Endothelial cell of umbilical vein (primary cell): ENCODE results near the gene PRPSAP1. TPM values are rescaled to one million over a fixed set of nuclear protein-coding genes. Genes with fewer than 3 reads are reported as not detected.
"Not testable (repeated sequence)": the region's sequence is repeated elsewhere in the genome, so short reads cannot be mapped to it uniquely, and the experiment has no call there.

ENCODE experiments used
- BruUV-seq: library from RNA; stranded (reverse); fragments of 400-500 nt; replicated peaks from 2 replicates; lab custom pipeline; 2021; lab: Mats Ljungman, UMichigan
- CTCF ChIA-PET: fragments of 300-600, 350-600 bp; sonication (Branson Sonifier 250); formaldehyde crosslinking; loops from one replicate; lab custom pipeline; 2021; ENCODE audit warnings: antibody characterized with exemption, inconsistent platforms; lab: Charles Lee
- POLR2A ChIA-PET: fragments of 300-600, 350-600 bp; sonication (Branson Sonifier 250); formaldehyde crosslinking; loops from one replicate; lab custom pipeline; 2021; ENCODE audit warnings: antibody characterized with exemption, inconsistent platforms; lab: Charles Lee
- DNase-seq: peaks from one replicate; pipeline ENCODE4 v3.0.0-alpha.2; 2011; ENCODE audit warnings: low read depth, low spot score
- FAIRE-seq: peaks from 2 replicates; lab custom pipeline; 2011; peaks lifted over from hg19 to GRCh38; lab: Jason Lieb, UNC
- H2AFZ ChIP-seq: 2 replicates; pipeline ENCODE4 v1.6.0; 2012; ENCODE audit warnings: low read depth, low read length, control low read depth, inconsistent platforms
- H3K27ac ChIP-seq: 2 replicates; pipeline ENCODE4 v1.5.1; 2011; ENCODE audit warnings: low read depth, mild to moderate bottlenecking, control low read depth, low read length, moderate library complexity; ENCODE audit not compliant: insufficient read depth
- H3K27me3 ChIP-seq, 2 experiments: 2 replicates each; pipeline versions ENCODE4 v1.6.0 to v1.6.1; 2011; ENCODE audit warnings: low read length in 2 of 2, mixed read lengths in 1 of 2; ENCODE audit not compliant: control insufficient read depth in 2 of 2, insufficient read depth in 2 of 2
- H3K36me3 ChIP-seq, 2 experiments: 2 replicates in 1 of 2; 3 replicates in 1 of 2; pipeline ENCODE4 v1.5.1; 2011; ENCODE audit warnings: low read length in 2 of 2, mild to moderate bottlenecking in 1 of 2, moderate library complexity in 1 of 2; ENCODE audit not compliant: control insufficient read depth in 2 of 2, insufficient read depth in 2 of 2; ENCODE audit errors: extremely low read depth in 1 of 2
- H3K4me1 ChIP-seq: 3 replicates; pipeline ENCODE4 v1.5.1; 2011; ENCODE audit warnings: mild to moderate bottlenecking, low read length; ENCODE audit not compliant: control insufficient read depth, insufficient read depth; ENCODE audit errors: extremely low read depth
- H3K4me2 ChIP-seq: 2 replicates; pipeline ENCODE4 v1.6.1; 2011; ENCODE audit warnings: low read length, control low read depth, mixed read lengths; ENCODE audit not compliant: insufficient read depth
- H3K4me3 ChIP-seq, 3 experiments: fragments of 200-600 bp in 1 of 3; sonication (generic), shearing (Covaris generic) in 1 of 3; replicated peaks in 1 of 3; 2 replicates each; pipeline ENCODE4 v1.5.1; 2011 to 2016; ENCODE audit warnings: control low read depth in 3 of 3, low read length in 3 of 3, mild to moderate bottlenecking in 2 of 3, inconsistent platforms in 1 of 3, low read depth in 1 of 3, moderate library complexity in 1 of 3; ENCODE audit not compliant: insufficient read depth in 1 of 3
- H3K79me2 ChIP-seq: 2 replicates; pipeline ENCODE4 v1.6.0; 2012; ENCODE audit warnings: low read length, inconsistent platforms; ENCODE audit not compliant: control insufficient read depth, insufficient read depth
- H3K9ac ChIP-seq: replicated peaks from 2 replicates; pipeline ENCODE3; 2011; ENCODE audit warnings: low read length, control low read depth; ENCODE audit not compliant: insufficient read depth; ENCODE audit errors: extremely low read depth
- H3K9me1 ChIP-seq: replicated peaks from 3 replicates; pipeline ENCODE4 v1.6.0; 2011; ENCODE audit warnings: mild to moderate bottlenecking, low read length; ENCODE audit not compliant: control insufficient read depth, insufficient read depth; ENCODE audit errors: extremely low read depth
- H3K9me3 ChIP-seq: replicated peaks from 2 replicates; pipeline ENCODE4 v1.5.1; 2012; ENCODE audit warnings: low read length, inconsistent platforms; ENCODE audit not compliant: control insufficient read depth, insufficient read depth
- H4K20me1 ChIP-seq: replicated peaks from 2 replicates; pipeline ENCODE3; 2011; ENCODE audit warnings: mild to moderate bottlenecking, low read length; ENCODE audit not compliant: control insufficient read depth, insufficient read depth; ENCODE audit errors: extremely low read depth
- CTCF ChIP-seq, 2 donors: IDR thresholded peaks; 1 replicate in 1 of 2; 2 replicates in 1 of 2; pipeline ENCODE4 v1.5.1; 2011; ENCODE audit warnings: low read length in 2 of 2, mild to moderate bottlenecking in 2 of 2, moderate library complexity in 2 of 2, control low read depth in 1 of 2, inconsistent platforms in 1 of 2, low read depth in 1 of 2; ENCODE audit not compliant: insufficient read depth in 1 of 2; ENCODE audit errors: extremely low read depth in 1 of 2
- EZH2 ChIP-seq: IDR thresholded peaks from 2 replicates; pipeline ENCODE4 v1.6.1; 2012; ENCODE audit warnings: borderline replicate concordance, low read depth, mild to moderate bottlenecking, moderate library complexity, low read length, inconsistent platforms; ENCODE audit not compliant: severe bottlenecking
- FOS ChIP-seq: IDR thresholded peaks from 2 replicates; pipeline ENCODE4 v1.6.1; 2011; ENCODE audit warnings: mild to moderate bottlenecking, low read length, moderate library complexity, borderline replicate concordance; ENCODE audit not compliant: insufficient read depth
- GATA2 ChIP-seq: IDR thresholded peaks from 2 replicates; pipeline ENCODE4 v1.7.0; 2011; ENCODE audit warnings: low read depth, mild to moderate bottlenecking, moderate library complexity, mixed read lengths, low read length; ENCODE audit not compliant: insufficient read length, insufficient read depth
- JUN ChIP-seq: IDR thresholded peaks from 2 replicates; pipeline ENCODE4 v1.6.1; 2011; ENCODE audit warnings: borderline replicate concordance, low read depth; ENCODE audit not compliant: insufficient read length, insufficient read depth
- MYC ChIP-seq: IDR thresholded peaks from one replicate; pipeline ENCODE4 v1.6.1; 2011; ENCODE audit warnings: mild to moderate bottlenecking, low read depth, low read length
- POLR2A ChIP-seq: IDR thresholded peaks from 2 replicates; pipeline ENCODE4 v1.6.1; 2012; ENCODE audit warnings: low read depth, mild to moderate bottlenecking, control low read depth, low read length
- POLR2AphosphoS5 ChIP-seq: IDR thresholded peaks from 2 replicates; pipeline ENCODE4 v1.6.1; 2012; ENCODE audit warnings: low read depth, mild to moderate bottlenecking, control low read depth, low read length, moderate library complexity; ENCODE audit not compliant: insufficient read depth
- dilution Hi-C: fragments of 300-500 bp; cut with MboI; formaldehyde crosslinking; loops from one replicate; pipeline ENCODE4 v1.15.0; 2019; ENCODE audit warnings: low sequenced_read_pairs; ENCODE audit not compliant: extremely low pct_ligation_motif_present
- intact Hi-C: fragments of 100-400 bp; cut with micrococcal nuclease; formaldehyde crosslinking; loops from one replicate; pipeline ENCODE4 v1.10.0; 2022
- polyA plus RNA-seq, 4 experiments: library from polyadenylated mRNA; depleted of rRNA in 3 of 4; stranded (reverse) in 3 of 4; unstranded in 1 of 4; fragments of >200 nt; gene quantifications; 2 replicates each; pipeline versions ENCODE4 v1.2.1 to v1.2.3, GENCODE V29; 2011 to 2012; ENCODE audit warnings: missing spikeins in 1 of 4
- total RNA-seq: library from RNA; stranded (reverse); gene quantifications from 2 replicates; pipeline ENCODE4 v1.2.3, GENCODE V29; 2021
- TF ChIP-seq, protein P1 (sequence below): IDR thresholded peaks from 2 replicates; pipeline ENCODE4 v1.6.1; 2011; ENCODE audit not compliant: insufficient read depth, insufficient read length

PRPSAP1 gene
- total and polyA plus RNA-seq, 2 donors (not counting 3 experiments of a cell fraction or from before 2014, with no cell fraction given), result 90.2 to 123 TPM

GRCh38 chr17:76268015-76268749, 85.5 kb downstream of the PRPSAP1 start:
- Histone ChIP-seq H3K27ac (peak overlapping the region; percentile 85), H2AFZ (no peak overlapping the region), H3K9me3 (no peaks in the 10 kb centered on the region), H3K4me1 (peaks cover 31% of the 10 kb centered on the region), H3K9me1 (no peaks in the 10 kb centered on the region), H3K36me3 (peaks cover 0 to 6% of the 10 kb centered on the region in 2 experiments), H3K27me3 (no peaks in the 10 kb centered on the region), H3K4me3 (no peak overlapping the region), H4K20me1 (no peaks in the 10 kb centered on the region), H3K79me2 (peaks cover 39% of the 10 kb centered on the region), H3K9ac (peak overlapping the region; percentile 29), H3K4me2 (peak overlapping the region; percentile 63)
- peak; percentile 69 for DNase-seq
- FAIRE-seq, result peak; percentile 75
- TF ChIP-seq EZH2 (no peak), CTCF (IDR thresholded peaks at IDR 0.05; ENCODE audit: extremely low read depth in 1 of 2, insufficient read depth in 1 of 2, low read depth in 1 of 2, low read length in 2 of 2) (no peak), FOS (no peak), JUN (no peak), MYC (peak; percentile 50), POLR2A (peak; percentile 47), GATA2 (no peak), POLR2AphosphoS5 (no peak)
- TF ChIP-seq, protein P1, sequence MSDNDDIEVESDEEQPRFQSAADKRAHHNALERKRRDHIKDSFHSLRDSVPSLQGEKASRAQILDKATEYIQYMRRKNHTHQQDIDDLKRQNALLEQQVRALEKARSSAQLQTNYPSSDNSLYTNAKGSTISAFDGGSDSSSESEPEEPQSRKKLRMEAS, result no peak
- ChIA-PET CTCF (interaction anchor here (0.5 to 2.4 kb wide), 4 partner anchors 11 to 260 kb away, joined by 3 to 13 read pairs (median 8); no protein-coding TSS in a partner anchor), POLR2A (no interaction called here)
- dilution Hi-C loops, result no loop called here
- BruUV-seq, result TSS peak; percentile 90
- intact Hi-C loops, result loop anchor here (1.0 kb wide), 1 partner anchor 363 kb away; no protein-coding TSS in a partner anchor

DNA sequence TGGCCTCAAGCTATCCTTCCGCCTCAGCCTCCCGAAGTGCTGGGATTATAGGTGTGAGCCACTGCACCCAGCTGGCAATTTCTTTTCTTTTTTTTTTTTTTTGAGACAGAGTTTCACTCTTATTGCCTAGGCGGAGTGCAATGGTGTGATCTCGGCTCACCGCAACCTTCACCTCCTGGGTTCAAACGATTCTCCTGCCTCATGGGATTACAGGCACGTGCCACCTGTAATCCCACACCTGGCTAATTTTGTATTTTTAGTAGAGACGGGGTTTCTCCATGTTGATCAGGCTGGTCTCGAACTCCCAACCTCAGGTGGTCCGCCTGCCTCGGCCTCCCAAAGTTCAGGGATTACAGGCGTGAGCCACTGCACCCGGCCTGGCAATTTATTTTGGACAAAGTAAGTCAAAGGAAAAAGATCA, 86.1 kb downstream of the PRPSAP1 start:
- ChIA-PET CTCF (interaction anchor here (0.7 to 2.4 kb wide), 6 partner anchors 11 to 144 kb away, joined by 3 to 13 read pairs (median 4); no protein-coding TSS in a partner anchor), POLR2A (interaction anchor here (0.7 to 1.0 kb wide), 3 partner anchors 141 to 184 kb away, joined by 3 to 5 read pairs (median 3); no protein-coding TSS in a partner anchor)
- H2AFZ ChIP-seq, H3K36me3 ChIP-seq, dilution Hi-C loops, DNase-seq, H3K27me3 ChIP-seq, H3K9me3 ChIP-seq, H4K20me1 ChIP-seq, H3K4me3 ChIP-seq, FAIRE-seq, BruUV-seq, H3K9me1 ChIP-seq: not testable (repeated sequence)
- H3K79me2 ChIP-seq, result peaks cover 39% of the 10 kb centered on the region
- H3K4me1 ChIP-seq, result peaks cover 37% of the 10 kb centered on the region
- peak overlapping the region; percentile 94 for H3K4me2 ChIP-seq
- peak overlapping the region; percentile 85 for H3K27ac ChIP-seq
- intact Hi-C loops, result loop anchor here (1.0 kb wide), 1 partner anchor 362 kb away; no protein-coding TSS in a partner anchor
- peak overlapping the region; percentile 29 for H3K9ac ChIP-seq
